Upper lobe of right lung (tissue), 1 donor: Measurements from ENCODE around the gene CLIC5. TPM values are rescaled to one million over a fixed set of nuclear protein-coding genes. Genes with fewer than 3 reads are reported as not detected.

Source experiments
- ATAC-seq: fragments of 200-7000 bp; cut with Tn5 transposase; one replicate; pipeline ENCODE4 v1.9.1; 2020; ENCODE audit warnings: mild to moderate bottlenecking, moderate library complexity
- DNase-seq: peaks from one replicate; pipeline ENCODE4 v3.0.0-alpha.2; 2020
- H3K27ac ChIP-seq: fragments of 200-600 bp; one replicate; pipeline ENCODE4 v1.8.0; 2022
- H3K27me3 ChIP-seq: fragments of 200-600 bp; one replicate; pipeline ENCODE4 v1.8.0; 2022; ENCODE audit warnings: mild to moderate bottlenecking
- H3K36me3 ChIP-seq: fragments of 200-600 bp; one replicate; pipeline ENCODE4 v1.8.0; 2022
- H3K4me1 ChIP-seq: fragments of 200-600 bp; one replicate; pipeline ENCODE4 v1.8.0; 2022
- H3K4me3 ChIP-seq: fragments of 200-600 bp; one replicate; pipeline ENCODE4 v1.8.0; 2022; ENCODE audit warnings: mild to moderate bottlenecking
- H3K9me3 ChIP-seq: fragments of 200-600 bp; one replicate; pipeline ENCODE4 v1.8.0; 2022
- intact Hi-C: fragments of 100-400 bp; cut with DNase I; formaldehyde crosslinking; loops from one replicate; pipeline ENCODE4 v1.11.0; 2022
- total RNA-seq: library from RNA; stranded (reverse); fragmentation: NEBNext Ultra II Directional; extraction: Animal tissue kit (Norgen Biotek cat#: 25700); gene quantifications from one replicate; pipeline ENCODE4 v1.2.1, GENCODE V29; 2021
- TF ChIP-seq, protein P1 (sequence below): fragments of 200-600 bp; IDR thresholded peaks from one replicate; pipeline ENCODE4 v1.8.0; 2022; ENCODE audit warnings: antibody characterized with exemption
- donor health status: DM: no; HTN: yes; CAD: no; lungs with severe emphysema.

CLIC5 gene
- total RNA-seq, 1 donor from 2014 or later = 131 TPM

DNA sequence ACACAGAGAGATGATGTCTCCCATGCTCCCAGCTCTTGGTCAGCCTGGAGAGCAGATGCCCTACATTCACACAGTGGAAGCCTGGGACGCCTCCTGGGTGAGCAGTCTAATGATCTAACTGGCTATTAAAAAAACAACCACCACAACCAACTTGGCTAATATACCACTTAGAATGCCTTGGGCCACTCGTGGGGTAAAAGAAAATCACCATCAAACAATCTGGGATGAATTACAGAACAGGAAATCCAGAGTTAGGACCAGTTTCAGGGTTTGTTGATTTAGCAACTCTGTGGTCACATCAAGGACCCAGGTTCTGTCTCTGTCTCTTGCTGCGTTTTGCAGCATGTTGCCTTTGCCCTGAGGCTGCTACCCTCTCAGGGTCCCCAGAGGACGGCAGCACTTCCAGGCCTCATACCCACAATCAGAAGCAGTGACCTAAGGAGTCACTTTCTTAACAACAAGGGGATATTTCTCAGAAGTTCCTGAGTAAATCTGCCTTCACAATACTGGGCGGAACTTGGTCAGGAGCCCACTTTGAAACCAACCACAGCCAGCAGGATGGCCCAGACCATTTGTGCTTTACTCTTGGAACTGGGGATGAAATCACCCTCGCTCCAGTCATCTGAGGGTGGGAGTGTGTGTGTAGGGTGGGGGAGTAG, 118.7 kb downstream of the CLIC5 start:
- Histone ChIP-seq H3K4me1 (no peaks in the 10 kb centered on the region), H3K27ac (no peak overlapping the region), H3K4me3 (no peak overlapping the region), H3K27me3 (no peaks in the 10 kb centered on the region), H3K36me3 (no peaks in the 10 kb centered on the region), H3K9me3 (no peaks in the 10 kb centered on the region)
- ATAC-seq (peak; percentile 80), DNase-seq (no peak)
- intact Hi-C loops = no loop called here
- TF ChIP-seq, protein P1, sequence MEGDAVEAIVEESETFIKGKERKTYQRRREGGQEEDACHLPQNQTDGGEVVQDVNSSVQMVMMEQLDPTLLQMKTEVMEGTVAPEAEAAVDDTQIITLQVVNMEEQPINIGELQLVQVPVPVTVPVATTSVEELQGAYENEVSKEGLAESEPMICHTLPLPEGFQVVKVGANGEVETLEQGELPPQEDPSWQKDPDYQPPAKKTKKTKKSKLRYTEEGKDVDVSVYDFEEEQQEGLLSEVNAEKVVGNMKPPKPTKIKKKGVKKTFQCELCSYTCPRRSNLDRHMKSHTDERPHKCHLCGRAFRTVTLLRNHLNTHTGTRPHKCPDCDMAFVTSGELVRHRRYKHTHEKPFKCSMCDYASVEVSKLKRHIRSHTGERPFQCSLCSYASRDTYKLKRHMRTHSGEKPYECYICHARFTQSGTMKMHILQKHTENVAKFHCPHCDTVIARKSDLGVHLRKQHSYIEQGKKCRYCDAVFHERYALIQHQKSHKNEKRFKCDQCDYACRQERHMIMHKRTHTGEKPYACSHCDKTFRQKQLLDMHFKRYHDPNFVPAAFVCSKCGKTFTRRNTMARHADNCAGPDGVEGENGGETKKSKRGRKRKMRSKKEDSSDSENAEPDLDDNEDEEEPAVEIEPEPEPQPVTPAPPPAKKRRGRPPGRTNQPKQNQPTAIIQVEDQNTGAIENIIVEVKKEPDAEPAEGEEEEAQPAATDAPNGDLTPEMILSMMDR = no peak

DNA sequence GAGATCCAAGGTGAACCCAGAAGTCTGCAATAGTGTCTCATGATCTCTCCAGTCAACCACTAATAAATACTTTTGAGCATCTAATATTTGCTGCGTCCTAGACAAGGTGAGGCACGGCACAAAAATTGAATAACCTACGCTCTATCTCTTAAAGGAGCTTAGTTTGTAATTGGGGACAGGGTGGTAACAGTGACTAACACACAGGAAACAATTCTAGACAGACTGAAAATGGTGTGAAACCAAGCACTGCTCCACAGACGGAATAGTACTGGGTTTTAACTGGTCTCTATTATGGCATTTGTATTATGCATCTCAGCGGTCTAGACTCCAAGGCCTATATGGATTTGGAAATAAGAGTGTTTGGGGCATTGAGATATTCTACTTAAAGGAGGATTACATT, 120.1 kb downstream of the CLIC5 start:
- Histone ChIP-seq H3K27ac (no peak overlapping the region), H3K27me3 (no peaks in the 10 kb centered on the region), H3K4me3 (no peak overlapping the region), H3K4me1 (no peaks in the 10 kb centered on the region), H3K9me3 (no peaks in the 10 kb centered on the region), H3K36me3 (no peaks in the 10 kb centered on the region)
- ATAC-seq = no peak
- intact Hi-C loops = no loop called here
- TF ChIP-seq, protein P1 = no peak
- DNase-seq = no peak

DNA sequence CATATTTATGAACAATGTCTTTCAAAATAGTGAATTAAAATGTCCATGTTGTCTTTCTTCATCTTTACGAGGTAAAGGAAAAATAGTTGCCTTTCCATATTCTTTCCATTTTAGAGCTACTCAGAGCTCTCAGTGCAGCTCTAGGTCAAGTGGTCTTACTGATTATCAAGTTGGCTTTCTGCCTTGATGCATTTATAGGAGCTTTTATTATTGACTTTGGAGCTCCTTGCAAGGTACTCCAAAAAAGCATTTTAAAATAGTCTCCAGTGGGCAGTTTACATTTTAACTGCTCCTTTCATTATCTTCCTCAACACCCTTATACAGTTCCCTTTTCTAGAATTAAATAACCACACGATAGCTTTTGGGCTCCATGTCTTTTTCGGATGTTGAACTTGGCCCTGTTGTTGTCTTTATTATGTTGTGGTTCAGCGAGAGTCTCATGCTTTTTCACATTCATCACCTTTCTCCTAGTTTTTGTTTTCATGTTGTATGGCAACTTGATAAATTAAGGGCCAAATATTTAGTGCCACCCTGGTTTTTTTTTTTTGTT, 122.9 kb downstream of the CLIC5 start:
- intact Hi-C loops = no loop called here
- H3K4me3 ChIP-seq = no peak overlapping the region
- TF ChIP-seq, protein P1 = no peak

DNA sequence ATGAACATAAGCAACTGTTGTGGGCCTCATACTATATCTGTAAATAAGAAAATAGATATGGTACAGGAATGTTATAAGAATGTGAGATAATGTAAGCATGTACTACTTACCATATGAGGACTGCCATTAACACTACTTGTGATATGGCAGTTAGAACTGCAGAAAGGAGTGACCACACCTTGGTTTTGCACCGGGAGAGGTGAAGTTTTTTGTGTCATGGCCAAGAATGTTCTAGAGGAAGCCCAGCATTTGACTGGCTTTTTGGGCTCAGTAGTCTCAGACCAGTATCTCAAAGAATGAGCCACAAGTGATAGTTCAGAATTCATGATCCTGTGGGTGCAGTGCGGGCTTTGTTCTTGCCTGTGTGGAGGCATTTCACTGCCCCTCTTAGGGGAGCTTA, 123.5 kb downstream of the CLIC5 start:
- intact Hi-C loops = no loop called here
- ATAC-seq (no peak), DNase-seq (no peak)
- Histone ChIP-seq H3K9me3 (no peaks in the 10 kb centered on the region), H3K27me3 (no peaks in the 10 kb centered on the region), H3K36me3 (no peaks in the 10 kb centered on the region), H3K4me1 (no peaks in the 10 kb centered on the region), H3K4me3 (no peak overlapping the region), H3K27ac (no peak overlapping the region)
- TF ChIP-seq, protein P1 = no peak

More for the DNA sequence above, 122.9 kb downstream of the CLIC5 start:
- Histone ChIP-seq H3K36me3 (no peaks in the 10 kb centered on the region), H3K4me1 (no peaks in the 10 kb centered on the region), H3K9me3 (no peaks in the 10 kb centered on the region), H3K27ac (no peak overlapping the region), H3K27me3 (no peaks in the 10 kb centered on the region)
- DNase-seq (no peak), ATAC-seq (no peak)

DNA sequence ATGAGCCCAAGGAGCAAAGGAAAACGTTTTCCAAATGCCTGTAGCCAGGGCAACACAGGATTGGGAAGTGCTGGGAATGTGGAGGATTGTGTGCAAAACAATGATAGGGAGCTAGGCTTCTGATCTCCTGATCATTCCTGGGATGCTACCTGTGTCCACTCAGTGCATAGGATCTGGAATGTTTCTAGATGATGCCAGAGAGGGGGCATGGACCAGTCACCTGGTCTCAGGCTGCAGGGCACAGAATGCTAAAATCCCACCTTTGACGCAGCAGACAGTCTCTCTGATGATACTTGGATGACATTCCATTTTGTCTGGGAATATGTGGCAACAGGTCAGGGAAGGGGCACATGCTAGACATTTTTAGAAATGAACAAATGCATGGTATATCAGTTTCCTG, 128.9 kb downstream of the CLIC5 start:
- TF ChIP-seq, protein P1 = no peak

More for the DNA sequence above, 128.9 kb downstream of the CLIC5 start:
- no peaks in the 10 kb centered on the region for H3K9me3 ChIP-seq
- H3K36me3 ChIP-seq = no peaks in the 10 kb centered on the region
- no peaks in the 10 kb centered on the region for H3K4me1 ChIP-seq
- ATAC-seq (no peak), DNase-seq (no peak)
- H3K27me3 ChIP-seq = no peaks in the 10 kb centered on the region
- intact Hi-C loops = no loop called here
- H3K4me3 ChIP-seq = no peak overlapping the region
- no peak overlapping the region for H3K27ac ChIP-seq
